GM18870 (cell line): Measurements from ENCODE around the gene CHRNA3.

Experiments used
- ATAC-seq: cut with Tn5 transposase; IDR thresholded peaks from one replicate; pipeline ENCODE4 v1.9.1; 2021; ENCODE audit warnings: moderate library complexity; ENCODE audit not compliant: unreplicated experiment

CHRNA3 gene

GRCh38 chr15:78637776-78638435 lies 17.1 kb upstream of the CHRNA3 start:
- ATAC-seq: no peak

DNA sequence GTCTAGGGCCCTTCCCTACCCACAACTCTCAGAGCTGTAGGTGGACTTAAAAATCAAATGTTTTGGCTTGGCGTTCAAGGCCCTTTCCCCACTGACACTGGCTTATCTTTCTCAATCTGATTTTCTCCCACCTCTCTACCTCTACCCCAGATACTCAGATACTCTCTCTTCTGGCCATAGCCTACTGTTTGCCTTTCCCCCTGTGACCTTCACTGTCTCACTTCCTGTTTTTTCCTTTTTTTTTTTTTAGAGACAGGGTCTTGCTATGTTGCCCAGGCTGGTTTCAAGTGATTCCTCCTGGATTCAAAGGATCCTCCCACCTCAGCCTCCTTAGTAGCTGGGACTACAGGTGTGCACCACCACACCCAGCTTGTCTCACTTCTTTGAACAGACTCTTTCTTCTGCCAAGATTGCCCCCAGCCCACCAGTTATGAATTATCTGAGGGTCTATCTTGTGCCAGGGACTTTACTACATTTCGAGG lies 15.6 kb upstream of the CHRNA3 start:
- ATAC-seq: no peak

GRCh38 chr15:78635346-78635745 lies 14.6 kb upstream of the CHRNA3 start:
- ATAC-seq: no peak

GRCh38 chr15:78634210-78635145 lies 13.7 kb upstream of the CHRNA3 start:
- no peak for ATAC-seq

- ATAC-seq: no peak
Measured at GRCh38 chr15:78633348-78633747, 12.6 kb upstream of the CHRNA3 start.

- ATAC-seq: no peak
Measured at GRCh38 chr15:78630886-78631633, 10.3 kb upstream of the CHRNA3 start.

DNA sequence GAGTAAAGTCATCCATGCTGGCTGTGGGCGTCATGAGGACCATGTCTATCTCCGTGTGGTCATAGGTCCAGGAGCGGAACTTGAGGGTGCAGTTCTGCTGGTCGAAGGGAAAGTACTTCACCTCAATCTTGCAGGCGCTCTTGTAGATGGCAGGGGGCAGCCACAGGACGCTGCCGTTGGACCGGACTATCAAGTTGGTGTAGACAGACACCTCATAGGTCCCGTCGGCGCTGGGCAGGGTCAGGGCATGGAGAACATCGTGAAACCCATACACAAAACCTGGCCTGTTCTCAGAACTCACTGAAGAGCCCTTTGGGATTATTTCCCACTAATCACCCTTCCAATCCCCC lies 8.9 kb upstream of the CHRNA3 start:
- no peak for ATAC-seq

DNA sequence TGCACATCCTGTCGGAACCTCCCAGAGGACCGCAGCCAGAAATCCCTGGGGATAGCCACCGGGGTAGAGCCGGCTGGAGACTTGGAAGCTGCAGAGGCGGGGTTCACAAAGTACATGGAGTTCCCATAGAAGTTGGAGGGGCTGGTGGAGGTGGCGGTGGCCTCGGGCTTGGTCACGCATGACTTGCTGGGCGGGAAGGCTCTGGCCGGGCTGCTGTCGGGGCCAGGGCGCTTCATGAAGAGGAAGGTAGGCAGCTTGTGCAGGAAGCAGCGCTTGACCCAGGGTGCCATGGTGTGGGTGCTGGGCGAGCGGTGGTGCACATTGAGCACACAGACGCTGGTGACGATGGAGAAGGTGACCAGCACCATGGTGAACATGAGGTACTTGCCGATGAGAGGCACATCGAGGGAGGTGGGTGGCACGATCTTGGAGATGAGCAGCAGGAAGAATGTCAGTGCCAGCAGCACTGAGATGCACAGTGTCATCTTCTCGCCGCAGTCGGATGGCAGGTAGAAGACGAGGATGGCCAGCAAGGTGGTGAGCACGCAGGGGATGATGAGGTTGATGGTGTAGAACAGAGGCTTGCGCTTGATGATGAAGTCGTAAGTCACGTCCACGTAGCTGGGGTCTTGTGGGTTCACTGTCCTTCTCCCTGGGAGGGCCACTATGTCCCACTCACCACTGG lies 8.4 kb upstream of the CHRNA3 start:
- no peak for ATAC-seq

- ATAC-seq: no peak
Measured at GRCh38 chr15:78628227-78628626, 7.4 kb upstream of the CHRNA3 start.

DNA sequence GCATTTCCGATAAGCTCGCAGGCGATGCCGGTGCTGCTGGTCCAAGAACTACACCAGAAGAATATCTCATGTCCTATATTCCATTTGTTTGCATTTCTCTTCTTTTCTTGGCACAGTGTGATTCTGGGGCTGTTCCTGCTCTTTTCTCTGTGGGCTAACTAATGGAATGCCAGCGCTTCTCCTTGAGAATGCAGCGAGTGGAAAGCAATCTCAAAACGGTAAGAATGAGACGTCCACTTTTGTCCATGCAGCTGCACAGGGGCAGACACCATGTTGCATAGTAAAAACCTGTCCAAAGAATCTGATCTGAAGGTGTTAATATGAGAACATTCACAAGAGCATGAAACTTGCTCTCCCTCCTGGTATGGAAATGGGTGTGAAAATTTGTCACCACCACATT lies 6.6 kb upstream of the CHRNA3 start:
- no peak for ATAC-seq

DNA sequence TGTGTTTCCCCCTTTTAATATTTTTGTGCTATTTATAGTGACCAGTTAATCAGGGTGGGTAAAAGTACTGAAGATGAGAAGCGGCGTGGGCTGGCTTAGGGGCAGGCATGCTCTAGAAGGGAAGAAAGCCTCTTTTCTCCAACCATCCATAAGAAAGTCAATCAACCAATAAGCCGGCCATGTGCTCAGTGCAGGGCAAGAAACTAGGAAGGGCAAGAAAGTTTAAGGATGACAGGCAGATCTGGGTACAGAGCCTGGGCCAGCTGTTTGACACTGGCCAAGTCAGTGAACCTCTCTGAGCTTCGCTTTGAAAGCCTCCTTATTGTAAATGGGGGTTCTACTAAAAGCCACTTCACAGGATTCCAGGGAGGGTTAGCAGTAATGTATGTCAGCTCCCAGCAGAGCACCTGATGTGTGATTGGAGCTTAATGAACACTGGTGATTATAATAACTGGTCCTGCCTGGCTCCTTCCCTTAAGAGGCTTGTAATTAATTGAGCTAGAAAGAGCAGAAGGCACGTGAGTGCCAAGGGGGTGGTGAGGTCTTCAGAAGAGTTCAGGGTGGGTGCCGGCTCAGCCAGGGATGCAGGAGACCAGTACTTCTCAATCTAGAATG lies 5.7 kb upstream of the CHRNA3 start:
- ATAC-seq: no peak

GRCh38 chr15:78625606-78626280 lies 4.9 kb upstream of the CHRNA3 start:
- no peak for ATAC-seq

GRCh38 chr15:78624651-78625590 lies 4.1 kb upstream of the CHRNA3 start:
- no peak for ATAC-seq

- ATAC-seq: no peak
Measured at GRCh38 chr15:78623786-78624497, 3.1 kb upstream of the CHRNA3 start.

DNA sequence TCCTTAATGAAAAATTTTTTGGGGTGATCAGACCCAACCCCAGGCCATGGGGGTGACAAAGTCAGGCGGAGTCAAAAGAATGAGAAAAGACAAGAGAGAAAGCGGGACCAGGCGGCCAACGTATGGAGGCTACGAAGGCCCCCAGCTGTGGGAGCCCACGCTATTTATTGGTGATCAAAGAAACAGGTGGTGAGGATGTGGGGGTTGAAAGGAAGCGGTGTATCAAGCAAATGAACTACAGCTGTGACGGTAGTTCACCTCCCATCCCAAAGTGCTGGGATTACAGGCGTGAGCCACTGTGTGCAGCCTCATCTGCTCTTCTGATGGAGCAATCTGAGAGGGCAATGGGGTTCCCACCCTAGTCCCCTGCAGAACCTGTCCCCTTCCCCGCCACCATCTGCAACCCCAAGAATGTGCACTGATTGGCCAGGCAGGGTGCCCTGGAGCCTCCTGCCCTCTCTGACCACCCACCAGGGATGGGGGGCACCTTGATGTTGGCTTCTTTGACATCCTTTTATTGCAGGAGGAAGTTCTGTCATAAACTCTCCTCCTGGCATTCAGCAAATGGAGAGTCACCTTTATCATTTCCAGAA lies 1.1 kb upstream of the CHRNA3 start:
- no peak for ATAC-seq

DNA sequence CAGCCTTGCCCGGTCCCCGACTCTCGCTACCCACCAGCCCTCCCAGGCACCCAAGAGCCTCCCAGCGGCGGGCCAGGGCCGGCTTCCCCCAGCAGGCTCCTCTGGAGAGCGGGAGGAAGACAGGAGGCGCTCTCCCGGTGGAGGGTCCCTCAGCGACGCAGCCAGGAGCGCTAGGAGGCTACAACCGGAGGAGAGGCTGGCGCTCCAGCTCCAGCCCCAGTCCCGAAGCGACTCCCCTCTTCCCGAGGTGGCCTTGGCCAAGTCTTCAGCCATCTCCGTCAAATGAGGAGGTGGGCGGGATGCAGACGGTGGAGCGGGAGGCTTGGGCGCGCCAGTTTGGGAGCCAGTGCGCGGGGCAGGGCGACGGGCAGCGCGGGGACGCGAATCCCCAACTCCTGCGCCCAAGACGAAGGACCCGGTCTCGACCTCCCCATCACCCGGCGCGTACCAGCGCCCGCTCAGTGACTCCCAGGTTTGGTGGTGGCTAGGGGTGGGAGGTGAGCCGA lies 722 bp downstream of the CHRNA3 start:
- no peak for ATAC-seq
